HEK293T (cell line): Measurements from ENCODE around the gene SEZ6L.

ENCODE experiments used
- BHLHE40 ChIP-seq: fragments of 450-650 bp; IDR thresholded peaks from 2 replicates; pipeline ENCODE4 v1.6.1; 2016; ENCODE audit warnings: mild to moderate bottlenecking, moderate library complexity, borderline replicate concordance
- ELF4 ChIP-seq: fragments of 450-650 bp; IDR thresholded peaks from 2 replicates; pipeline ENCODE4 v1.6.1; 2017; ENCODE audit warnings: antibody characterized with exemption
- FOXA1 ChIP-seq: fragments of 450-650 bp; IDR thresholded peaks from 2 replicates; pipeline ENCODE4 v1.6.1; 2016; ENCODE audit warnings: mild to moderate bottlenecking
- FOXK2 ChIP-seq: fragments of 450-650 bp; IDR thresholded peaks from 2 replicates; pipeline ENCODE4 v1.6.1; 2016; ENCODE audit warnings: mild to moderate bottlenecking
- FOXM1 ChIP-seq: fragments of 450-650 bp; IDR thresholded peaks from 2 replicates; pipeline ENCODE4 v1.6.1; 2017; ENCODE audit warnings: mild to moderate bottlenecking, borderline replicate concordance
- LEF1 ChIP-seq: fragments of 450-650 bp; IDR thresholded peaks from 2 replicates; pipeline ENCODE4 v1.6.1; 2017; ENCODE audit warnings: mild to moderate bottlenecking, borderline replicate concordance
- SP1 ChIP-seq: fragments of 450-650 bp; IDR thresholded peaks from 2 replicates; pipeline ENCODE4 v1.6.1; 2017
- SUZ12 ChIP-seq: fragments of 450-650 bp; IDR thresholded peaks from 2 replicates; pipeline ENCODE4 v1.6.1; 2016; ENCODE audit warnings: mild to moderate bottlenecking
- TARDBP ChIP-seq: fragments of 450-650 bp; IDR thresholded peaks from 2 replicates; pipeline ENCODE4 v1.6.1; 2016
- ZNF384 ChIP-seq: fragments of 450-650 bp; IDR thresholded peaks from 2 replicates; pipeline ENCODE4 v1.6.1; 2016

GRCh38 chr22:26289611-26290101 is 120.4 kb downstream of the SEZ6L start:
- TF ChIP-seq SUZ12 (no peak), LEF1 (no peak), FOXA1 (no peak), FOXK2 (no peak), BHLHE40 (no peak), SP1 (no peak), TARDBP (no peak), ZNF384 (no peak), FOXM1 (no peak), ELF4 (no peak)
